Renal cortical epithelial cell (primary cell): ENCODE data around the gene PPP1R2B. TPM values are rescaled to one million over a fixed set of nuclear protein-coding genes. Genes with fewer than 3 reads are reported as not detected.

Experiments
- DNase-seq: peaks from one replicate; pipeline ENCODE4 v3.0.0-alpha.2; 2011; ENCODE audit warnings: low read depth
- total RNA-seq: library from RNA; depleted of rRNA; stranded (reverse); fragments of >200 nt; gene quantifications from 2 replicates; pipeline ENCODE4 v1.2.3, GENCODE V29; 2014

Gene PPP1R2B
- total RNA-seq, 1 donor from 2014 or later = 0.05 TPM

- peak; percentile 54 for DNase-seq
Measured at GRCh38 chr5:156879665-156880285, 29.7 kb downstream of the PPP1R2B start.

GRCh38 chr5:156883316-156883875 is 33.3 kb downstream of the PPP1R2B start:
- no peak for DNase-seq

DNA sequence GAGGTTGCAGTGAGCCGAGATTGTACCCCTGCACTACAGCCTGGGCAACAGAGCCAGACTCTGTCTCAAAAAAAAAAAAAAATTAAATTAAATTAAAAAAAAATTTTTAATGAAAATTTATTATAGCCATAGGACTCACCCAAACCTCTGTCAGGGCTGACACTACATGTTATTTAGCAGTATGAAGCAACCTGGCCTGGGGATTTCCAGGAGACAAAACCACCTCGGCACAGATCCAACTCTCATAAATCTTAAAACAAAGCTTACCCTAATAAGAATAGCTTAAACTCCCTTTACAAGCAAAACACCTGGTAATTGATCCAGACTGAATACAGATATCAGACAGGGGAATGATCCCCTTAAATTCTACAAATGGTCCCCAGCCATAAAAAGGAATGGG is 38.4 kb downstream of the PPP1R2B start:
- peak; percentile 77 for DNase-seq

DNA sequence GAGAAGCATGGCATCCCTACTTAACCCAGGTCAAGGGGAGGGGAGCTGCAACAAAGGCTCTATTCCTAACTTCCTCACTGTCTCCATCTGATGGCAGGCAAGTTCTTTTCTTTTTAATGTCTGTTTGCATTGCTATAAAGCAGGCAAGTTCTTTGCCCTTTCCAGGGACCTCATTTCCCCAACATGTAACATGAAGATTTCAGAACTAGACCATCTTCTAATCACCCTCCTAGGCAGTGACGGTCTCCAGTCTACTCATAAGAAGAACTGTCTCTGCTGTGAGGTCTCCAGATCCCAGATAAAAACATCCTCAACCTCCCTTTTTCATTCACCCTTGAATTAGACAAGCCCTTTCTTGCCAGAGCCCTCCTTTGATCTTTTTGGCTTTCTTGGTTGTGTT is 42.1 kb downstream of the PPP1R2B start:
- peak; percentile 7 for DNase-seq

- no peak for DNase-seq
Measured at GRCh38 chr5:156892864-156893263, 42.8 kb downstream of the PPP1R2B start.

DNA sequence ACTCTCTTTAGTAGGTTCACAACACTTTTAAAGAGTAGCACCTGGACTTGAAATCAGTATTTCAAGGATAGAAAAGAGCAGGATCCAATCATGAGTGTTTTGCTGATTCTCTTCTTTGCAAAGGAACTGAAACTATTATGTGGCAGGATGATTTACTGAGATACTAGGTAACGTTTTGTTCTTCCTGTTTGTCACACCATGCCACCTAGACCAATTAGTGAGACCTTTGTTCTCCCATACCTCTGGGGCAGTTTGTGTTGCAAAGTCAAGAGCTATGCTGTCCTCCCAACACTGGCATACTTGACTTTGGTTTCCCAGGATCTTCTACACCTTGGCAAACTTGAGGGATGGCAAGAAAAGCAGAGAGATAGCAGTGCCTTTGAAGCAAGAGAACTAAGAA is 43.4 kb downstream of the PPP1R2B start:
- no peak for DNase-seq

DNA sequence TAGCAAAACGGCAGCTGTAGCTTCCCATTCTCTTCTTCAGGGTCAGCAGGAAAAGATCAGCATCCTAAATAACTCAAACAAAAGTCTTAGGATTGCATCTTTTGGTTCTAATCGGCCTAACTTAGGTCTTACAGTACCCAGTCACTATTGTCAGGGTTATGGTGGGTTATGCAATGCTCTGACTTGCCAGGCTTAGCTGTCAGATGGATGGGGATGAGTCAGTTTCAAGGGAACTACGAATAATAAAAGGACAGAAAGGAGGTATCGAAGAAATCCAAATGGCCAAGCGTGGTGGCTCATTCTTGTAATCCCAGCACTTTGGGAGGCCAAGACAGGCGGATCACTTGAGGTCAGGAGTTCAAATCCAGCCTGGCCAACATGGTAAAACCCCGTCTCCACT is 46.5 kb downstream of the PPP1R2B start:
- peak; percentile 76 for DNase-seq

Other genes with a start within 250 kb of the PPP1R2B start
- gene TIMD4, start 112.9 kb downstream of the PPP1R2B start, total RNA-seq = 0.35 and 1.3 TPM in 2 replicates
- gene HAVCR1, start 208.8 kb downstream of the PPP1R2B start, total RNA-seq = 289 and 397 TPM in 2 replicates